Keratinocyte (primary cell): Measurements from ENCODE around the gene PRKCE. TPM values are rescaled to one million over a fixed set of nuclear protein-coding genes. Genes with fewer than 3 reads are reported as not detected.

ENCODE experiments used
- DNase-seq: peaks from one replicate; pipeline ENCODE4 v3.0.0-alpha.2; 2011; ENCODE audit warnings: low read depth, missing footprints, low spot score
- FAIRE-seq: peaks from 2 replicates; lab custom pipeline; 2011; peaks lifted over from hg19 to GRCh38; lab: Jason Lieb, UNC
- H2AFZ ChIP-seq: 2 replicates; pipeline ENCODE4 v1.6.0; 2012; ENCODE audit warnings: low read length, control low read depth, inconsistent platforms; ENCODE audit not compliant: control insufficient read depth
- H3K27ac ChIP-seq: 2 replicates; pipeline ENCODE4 v1.5.1; 2011; ENCODE audit warnings: low read length; ENCODE audit not compliant: control insufficient read depth, insufficient read depth
- H3K27me3 ChIP-seq: 3 replicates; pipeline ENCODE4 v1.6.0; 2011; ENCODE audit warnings: low read length; ENCODE audit not compliant: control insufficient read depth, insufficient read depth; ENCODE audit errors: extremely low read depth
- H3K36me3 ChIP-seq, 2 experiments: 2 replicates in 1 of 2; 3 replicates in 1 of 2; pipeline ENCODE4 v1.5.1; 2011; ENCODE audit warnings: low read length in 2 of 2, mild to moderate bottlenecking in 1 of 2; ENCODE audit not compliant: control insufficient read depth in 2 of 2, insufficient read depth in 2 of 2; ENCODE audit errors: extremely low read depth in 1 of 2
- H3K4me1 ChIP-seq: 3 replicates; pipeline ENCODE4 v1.5.1; 2011; ENCODE audit warnings: low read length; ENCODE audit not compliant: control insufficient read depth, insufficient read depth; ENCODE audit errors: extremely low read depth
- H3K4me2 ChIP-seq: 3 replicates; pipeline ENCODE4 v1.6.0; 2011; ENCODE audit warnings: low read depth, low read length; ENCODE audit not compliant: control insufficient read depth, insufficient read depth; ENCODE audit errors: extremely low read depth
- H3K4me3 ChIP-seq, 3 experiments: fragments of 200-600 bp in 1 of 3; sonication (generic) in 1 of 3; 2 replicates in 2 of 3; 3 replicates in 1 of 3; pipeline ENCODE4 v1.5.1; 2011 to 2016; ENCODE audit warnings: low read length in 3 of 3, mild to moderate bottlenecking in 3 of 3, control low read depth in 2 of 3, inconsistent platforms in 1 of 3, low read depth in 1 of 3, mixed read lengths in 1 of 3, mixed run types in 1 of 3, moderate library complexity in 1 of 3; ENCODE audit not compliant: control insufficient read depth in 2 of 3, insufficient read depth in 2 of 3; ENCODE audit errors: extremely low read depth in 1 of 3
- H3K79me2 ChIP-seq: 2 replicates; pipeline ENCODE4 v1.6.0; 2012; ENCODE audit warnings: low read length; ENCODE audit not compliant: control insufficient read depth, insufficient read depth
- H3K9ac ChIP-seq: 3 replicates; pipeline ENCODE4 v1.6.0; 2011; ENCODE audit warnings: low read length; ENCODE audit not compliant: control insufficient read depth, insufficient read depth; ENCODE audit errors: extremely low read depth
- H3K9me1 ChIP-seq: 3 replicates; pipeline ENCODE4 v1.6.0; 2011; ENCODE audit warnings: low read length; ENCODE audit not compliant: control insufficient read depth, insufficient read depth; ENCODE audit errors: extremely low read depth
- H3K9me3 ChIP-seq: 2 replicates; pipeline ENCODE4 v1.5.1; 2012; ENCODE audit warnings: low read depth, low read length; ENCODE audit not compliant: control insufficient read depth
- H4K20me1 ChIP-seq: 3 replicates; pipeline ENCODE4 v1.6.0; 2011; ENCODE audit warnings: low read length; ENCODE audit not compliant: control insufficient read depth, insufficient read depth; ENCODE audit errors: extremely low read depth
- CTCF ChIP-seq, 3 experiments: IDR thresholded peaks in 1 of 3; conservative IDR thresholded peaks in 1 of 3; optimal IDR thresholded peaks in 1 of 3; 2 replicates in 2 of 3; 3 replicates in 1 of 3; pipeline versions ENCODE3 to v1.5.1; 2011; ENCODE audit warnings: low read length in 3 of 3, mild to moderate bottlenecking in 3 of 3, moderate library complexity in 2 of 3, control low read depth in 1 of 3, inconsistent platforms in 1 of 3; ENCODE audit not compliant: insufficient read depth in 2 of 3; ENCODE audit errors: extremely low read depth in 1 of 3
- EZH2 ChIP-seq: IDR thresholded peaks from one replicate; pipeline ENCODE4 v1.6.1; 2012; ENCODE audit warnings: inconsistent platforms, mild to moderate bottlenecking, low read length, moderate library complexity
- dilution Hi-C: fragments of 300-500 bp; cut with MboI; formaldehyde crosslinking; loops from one replicate; pipeline ENCODE4 v1.7.0; 2020; ENCODE audit warnings: low sequenced_read_pairs; ENCODE audit not compliant: extremely low pct_ligation_motif_present
- polyA plus RNA-seq, 5 experiments: library from polyadenylated mRNA; depleted of rRNA in 3 of 5; stranded (reverse) in 3 of 5; stranded (forward) in 1 of 5; unstranded in 1 of 5; fragments of >200 nt; gene quantifications; 1 replicate in 1 of 5; 2 replicates in 3 of 5; 3 replicates in 1 of 5; pipeline versions ENCODE4 v1.2.1 to v1.2.3, GENCODE V29; 2011 to 2012; ENCODE audit warnings: missing spikeins in 2 of 5, low read depth in 1 of 5, low replicate concordance in 1 of 5

Gene PRKCE
- polyA plus RNA-seq, 1 donor (not counting 4 experiments of a cell fraction or from before 2014, with no cell fraction given), result 2.0 TPM

DNA sequence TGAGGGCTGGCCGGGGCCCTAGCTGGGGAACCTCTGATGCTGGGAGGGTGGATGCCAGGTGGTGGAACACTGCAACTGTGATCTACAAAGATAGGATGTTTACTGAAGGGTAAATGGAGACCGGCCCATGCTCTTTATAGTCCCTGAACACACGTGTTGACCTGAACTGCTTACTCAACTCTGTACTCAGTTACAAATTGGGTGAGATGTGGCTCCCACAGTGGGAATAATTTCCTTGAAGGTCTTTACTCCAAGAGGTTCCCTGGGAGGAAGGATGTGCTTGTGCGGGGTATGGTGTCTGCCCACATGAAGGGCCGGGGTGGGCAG lies 254.1 kb downstream of the PRKCE start:
- dilution Hi-C loops, result no loop called here

GRCh38 chr2:45907592-45907991 lies 256.1 kb downstream of the PRKCE start:
- TF ChIP-seq EZH2, result no peak
- TF ChIP-seq CTCF (optimal IDR thresholded peaks at IDR 0.05 in 1 of 3, IDR thresholded peaks at IDR 0.05 in 1 of 3, conservative IDR thresholded peaks at IDR 0.05 in 1 of 3; ENCODE audit: extremely low read depth in 1 of 3, insufficient read depth in 2 of 3, low read length in 3 of 3), result no peak
- no peaks in the 10 kb centered on the region for H3K36me3 ChIP-seq
- FAIRE-seq (no peak), DNase-seq (no peak)
- H2AFZ ChIP-seq, result no peak overlapping the region
- no peak overlapping the region for H3K4me2 ChIP-seq
- no peaks in the 10 kb centered on the region for H4K20me1 ChIP-seq
- peaks cover 2% of the 10 kb centered on the region for H3K9me1 ChIP-seq
- no peak overlapping the region for H3K9ac ChIP-seq
- no peak overlapping the region for H3K4me3 ChIP-seq
- dilution Hi-C loops, result no loop called here
- no peak overlapping the region for H3K27ac ChIP-seq
- no peaks in the 10 kb centered on the region for H3K79me2 ChIP-seq
- H3K4me1 ChIP-seq, result peaks cover 29% of the 10 kb centered on the region
- H3K9me3 ChIP-seq, result no peaks in the 10 kb centered on the region
- H3K27me3 ChIP-seq, result no peaks in the 10 kb centered on the region

More for the DNA sequence above, 254.1 kb downstream of the PRKCE start:
- no peaks in the 10 kb centered on the region for H4K20me1 ChIP-seq
- FAIRE-seq (no peak), DNase-seq (no peak)
- H3K79me2 ChIP-seq, result no peaks in the 10 kb centered on the region
- no peaks in the 10 kb centered on the region for H3K27me3 ChIP-seq
- H3K4me3 ChIP-seq, result no peak overlapping the region
- H3K4me2 ChIP-seq, result no peak overlapping the region
- H3K9me3 ChIP-seq, result no peaks in the 10 kb centered on the region
- no peak overlapping the region for H2AFZ ChIP-seq
- peaks cover 2% of the 10 kb centered on the region for H3K9me1 ChIP-seq
- H3K4me1 ChIP-seq, result peaks cover 21% of the 10 kb centered on the region
- TF ChIP-seq CTCF (optimal IDR thresholded peaks at IDR 0.05 in 1 of 3, IDR thresholded peaks at IDR 0.05 in 1 of 3, conservative IDR thresholded peaks at IDR 0.05 in 1 of 3; ENCODE audit: extremely low read depth in 1 of 3, insufficient read depth in 2 of 3, low read length in 3 of 3), result no peak
- no peak overlapping the region for H3K27ac ChIP-seq
- no peaks in the 10 kb centered on the region for H3K36me3 ChIP-seq
- no peak overlapping the region for H3K9ac ChIP-seq
